Measurements from ENCODE around the gene SEC61B. TPM values are rescaled to one million over a fixed set of nuclear protein-coding genes. Genes with fewer than 3 reads are reported as not detected.

Gene SEC61B
- total and polyA plus RNA-seq, 10 of the 15 experiments (the other 5 are each of a cell fraction or from before 2014, with no cell fraction given) = 108 to 747 (median 301) TPM

- Histone ChIP-seq H3K9me3 (replicated peaks; ENCODE audit: control insufficient read depth, insufficient read depth, low read length) (peaks cover 1% of the 10 kb centered on the region; the same call in 2 of the 3 replicates), H3K4me2 (ENCODE audit: control insufficient read depth, insufficient read depth) (no peak overlapping the region), H3K36me3 (ENCODE audit: control insufficient read depth in 2 of 2, insufficient read depth in 2 of 2, low read length in 1 of 2) (no peaks in the 10 kb centered on the region), H3K27ac (ENCODE audit: control insufficient read depth, insufficient read depth) (no peak overlapping the region), H3K27me3 (replicated peaks in 1 of 2; ENCODE audit: control insufficient read depth in 2 of 2, insufficient read depth in 2 of 2, low read length in 1 of 2) (no peaks in the 10 kb centered on the region), H4K20me1 (ENCODE audit: control insufficient read depth, insufficient read depth) (no peaks in the 10 kb centered on the region), H3K79me2 (ENCODE audit: control insufficient read depth, insufficient read depth, low read length) (no peaks in the 10 kb centered on the region), H2AFZ (ENCODE audit: control insufficient read depth, low read depth, low read length) (no peak overlapping the region), H3K9ac (ENCODE audit: control insufficient read depth, insufficient read depth, low read length) (no peak overlapping the region), H3K4me3 (no peak overlapping the region), H3K4me1 (ENCODE audit: control insufficient read depth, insufficient read depth, low read length) (peaks cover 34% of the 10 kb centered on the region)
- CTCF ChIA-PET = interaction anchor here (0.7 to 8.6 kb wide), 7 partner anchors 13 to 98 kb away, joined by 3 to 96 read pairs (median 4); partner anchors contain the start of genes ALG2 and SEC61B
- no peak for FAIRE-seq
- 96% methylated on average over 9 of the region's 9 CpGs for WGBS (ENCODE audit: insufficient coverage, insufficient replicate concordance, low lambda C conversion rate, missing lambda C conversion rate)
- no peak for ATAC-seq
- in situ Hi-C loops (cut with MboI) (no loop called here), intact Hi-C loops (cut with micrococcal nuclease; ENCODE audit: unreplicated experiment) (no loop called here)
- no peak for DNase-seq (ENCODE audit: low read depth, low spot score)
- no peak for TF ChIP-seq GATAD2B (conservative IDR thresholded peaks at IDR 0.05; ENCODE audit: low read depth)
- TF ChIP-seq CHD4 (IDR thresholded peaks at IDR 0.05) = no peak
- TF ChIP-seq ZNF24 (IDR thresholded peaks at IDR 0.05) = no peak
- no peak for TF ChIP-seq KLF5 (IDR thresholded peaks at IDR 0.05; ENCODE audit: partially characterized antibody)
- BruUV-seq (replicated peaks) = no TSS peak
- SMC1A ChIA-PET (ENCODE audit: uncharacterized antibody, unreplicated experiment) = interaction anchor here (0.6 to 6.1 kb wide), 14 partner anchors 11 to 80 kb away, joined by 3 to 68 read pairs (median 4); partner anchors contain the start of genes ALG2 and SEC61B
- RAD21 ChIA-PET (ENCODE audit: unreplicated experiment) = interaction anchor here (1.0 to 2.9 kb wide), 7 partner anchors 9 to 36 kb away, joined by 3 to 18 read pairs (median 8); partner anchors contain the start of genes ALG2 and SEC61B
- POLR2A ChIA-PET = interaction anchor here (0.6 to 3.7 kb wide), 9 partner anchors 10 to 789 kb away, joined by 3 to 20 read pairs (median 4); partner anchors contain the start of genes ALG2 and SEC61B
Observed at GRCh38 chr9:99197987-99198386, 24.1 kb upstream of the SEC61B start.

GRCh38 chr9:99199938-99200539, 22.0 kb upstream of the SEC61B start:
- intact Hi-C loops (cut with micrococcal nuclease; ENCODE audit: unreplicated experiment) (loop anchor here (2.0 kb wide), 1 partner anchor 21 kb away; the partner anchor contains the start of gene ALG2), in situ Hi-C loops (cut with MboI) (no loop called here)
- Histone ChIP-seq H3K4me3 (no peak overlapping the region), H3K27me3 (replicated peaks in 1 of 2; ENCODE audit: control insufficient read depth in 2 of 2, insufficient read depth in 2 of 2, low read length in 1 of 2) (no peaks in the 10 kb centered on the region), H4K20me1 (ENCODE audit: control insufficient read depth, insufficient read depth) (no peaks in the 10 kb centered on the region), H3K4me1 (ENCODE audit: control insufficient read depth, insufficient read depth, low read length) (peaks cover 34% of the 10 kb centered on the region), H2AFZ (ENCODE audit: control insufficient read depth, low read depth, low read length) (peak overlapping the region; percentile 84), H3K27ac (ENCODE audit: control insufficient read depth, insufficient read depth) (peak overlapping the region; percentile 69), H3K4me2 (ENCODE audit: control insufficient read depth, insufficient read depth) (peak overlapping the region; percentile 71), H3K9ac (ENCODE audit: control insufficient read depth, insufficient read depth, low read length) (peak overlapping the region; percentile 27), H3K79me2 (ENCODE audit: control insufficient read depth, insufficient read depth, low read length) (no peaks in the 10 kb centered on the region), H3K9me3 (replicated peaks; ENCODE audit: control insufficient read depth, insufficient read depth, low read length) (peaks cover 1% of the 10 kb centered on the region; the same call in 2 of the 3 replicates), H3K36me3 (ENCODE audit: control insufficient read depth in 2 of 2, insufficient read depth in 2 of 2, low read length in 1 of 2) (no peaks in the 10 kb centered on the region)
- SMC1A ChIA-PET (ENCODE audit: uncharacterized antibody, unreplicated experiment) = interaction anchor here (0.7 to 6.1 kb wide), 9 partner anchors 11 to 35 kb away, joined by 3 to 68 read pairs (median 6); partner anchors contain the start of genes ALG2 and SEC61B
- no TSS peak for BruUV-seq (replicated peaks)
- CTCF ChIA-PET = interaction anchor here (0.6 to 8.6 kb wide), 6 partner anchors 8 to 320 kb away, joined by 3 to 96 read pairs (median 3); no protein-coding TSS in a partner anchor
- DNase-seq (ENCODE audit: low read depth, low spot score) (no peak), FAIRE-seq (no peak), ATAC-seq (peak; percentile 86)
- RAD21 ChIA-PET (ENCODE audit: unreplicated experiment) = interaction anchor here (0.8 to 1.9 kb wide), 4 partner anchors 11 to 24 kb away, joined by 3 to 6 read pairs (median 4); partner anchors contain the start of genes ALG2 and SEC61B
- 14% methylated on average over 8 of the region's 8 CpGs for WGBS (ENCODE audit: insufficient coverage, insufficient replicate concordance, low lambda C conversion rate, missing lambda C conversion rate)
- POLR2A ChIA-PET = interaction anchor here (0.6 kb wide), 1 partner anchor 27 kb away, joined by 3 read pairs; no protein-coding TSS in a partner anchor
- TF ChIP-seq PRDM15 (CRISPR knock-in tag; IDR thresholded peaks at IDR 0.05) (no peak), PKNOX1 (IDR thresholded peaks at IDR 0.05) (no peak), MTA3 (IDR thresholded peaks at IDR 0.05; ENCODE audit: borderline replicate concordance, low read length) (0 out of 2 replicates have a peak, but pooled peaks have one; percentile 34), NBN (IDR thresholded peaks at IDR 0.05) (peak; percentile 32; the same call in 1 of the 2 replicates), ETV6 (conservative IDR thresholded peaks at IDR 0.05 in 1 of 2, IDR thresholded peaks at IDR 0.05 in 1 of 2; ENCODE audit: borderline replicate concordance in 1 of 2, low read depth in 1 of 2) (peak in 1 of 2 experiments; percentile 55; a peak in 1 of 4 replicates)

Data from GM12878 (cell line).